NCI-H2107 treated with DMSO at 0.1 percent for 48 hours (cell line): Measurements from ENCODE around the gene METRN.
"Not testable (repeated sequence)": the region's sequence is repeated elsewhere in the genome, so short reads cannot be mapped to it uniquely, and the experiment has no call there.

Source experiments
- DNase-seq: peaks from one replicate; lab custom pipeline; 2025; ENCODE audit not compliant: unreplicated experiment; lab: John Stamatoyannopoulos, UW

METRN gene

DNA sequence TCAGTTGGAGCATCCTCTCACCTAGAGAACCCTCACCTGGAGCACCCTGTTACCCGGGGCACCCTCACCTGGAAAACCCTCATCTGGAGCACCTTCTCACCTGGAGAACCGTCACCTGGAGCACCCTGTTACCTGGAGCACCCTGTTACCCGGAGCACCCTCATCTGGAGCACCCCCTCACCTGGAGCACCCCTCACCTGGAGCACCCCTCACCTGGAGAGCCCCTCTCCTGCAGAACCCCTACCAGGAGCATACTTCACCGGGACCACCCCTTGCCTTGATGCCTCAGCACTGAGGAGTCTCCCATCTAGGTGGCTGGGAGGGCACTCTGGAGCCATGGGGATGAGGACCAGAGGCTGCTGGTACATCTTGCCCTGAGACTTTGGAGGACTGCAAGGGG lies 6.0 kb upstream of the METRN start:
- DNase-seq, result no peak

DNA sequence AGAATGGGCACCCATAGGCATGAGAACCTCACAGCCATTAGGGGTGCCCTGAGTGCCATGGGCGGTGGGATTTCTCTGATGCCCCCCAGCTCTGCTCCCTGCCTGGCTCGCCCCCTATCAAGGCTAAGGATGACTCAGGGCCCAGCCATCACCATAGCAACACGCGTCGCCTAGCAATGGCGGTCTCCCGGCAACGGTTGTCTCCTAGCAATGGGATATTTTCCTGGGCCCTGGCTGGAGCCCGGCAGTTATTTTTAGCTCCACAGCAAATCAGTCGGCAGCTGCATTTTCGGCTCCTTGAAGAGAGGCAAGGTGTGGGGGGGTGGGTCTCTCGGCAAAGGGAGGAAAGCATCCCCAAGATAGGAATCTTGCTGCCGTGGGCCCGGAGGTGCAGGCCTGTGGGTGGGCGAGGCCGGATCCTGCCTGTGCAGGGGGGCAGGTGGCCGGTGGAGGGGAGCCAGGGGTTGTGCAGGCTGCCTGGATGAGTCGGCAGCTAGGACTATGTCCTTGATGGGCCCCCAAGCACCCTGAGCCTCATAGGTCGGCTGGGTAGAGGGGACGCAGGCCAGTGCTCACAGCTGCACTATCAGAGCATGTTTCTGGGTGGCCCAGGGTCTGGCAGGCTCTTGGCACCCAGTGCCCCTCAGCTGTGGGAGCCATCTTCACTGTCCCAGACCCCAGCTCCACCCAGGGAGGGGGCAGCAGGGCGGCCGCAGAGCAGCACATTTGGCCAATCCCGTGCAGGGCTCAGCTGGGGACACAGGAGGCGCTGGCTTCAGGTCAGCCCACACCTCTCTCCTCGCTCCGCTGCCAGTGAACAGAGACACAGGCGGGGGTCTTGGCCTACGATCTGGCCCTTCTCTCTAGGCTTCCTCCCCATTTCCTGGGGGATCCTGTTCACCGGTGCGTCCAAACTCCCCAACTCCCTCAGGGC lies 5.1 kb upstream of the METRN start:
- peak; percentile 78 for DNase-seq

DNA sequence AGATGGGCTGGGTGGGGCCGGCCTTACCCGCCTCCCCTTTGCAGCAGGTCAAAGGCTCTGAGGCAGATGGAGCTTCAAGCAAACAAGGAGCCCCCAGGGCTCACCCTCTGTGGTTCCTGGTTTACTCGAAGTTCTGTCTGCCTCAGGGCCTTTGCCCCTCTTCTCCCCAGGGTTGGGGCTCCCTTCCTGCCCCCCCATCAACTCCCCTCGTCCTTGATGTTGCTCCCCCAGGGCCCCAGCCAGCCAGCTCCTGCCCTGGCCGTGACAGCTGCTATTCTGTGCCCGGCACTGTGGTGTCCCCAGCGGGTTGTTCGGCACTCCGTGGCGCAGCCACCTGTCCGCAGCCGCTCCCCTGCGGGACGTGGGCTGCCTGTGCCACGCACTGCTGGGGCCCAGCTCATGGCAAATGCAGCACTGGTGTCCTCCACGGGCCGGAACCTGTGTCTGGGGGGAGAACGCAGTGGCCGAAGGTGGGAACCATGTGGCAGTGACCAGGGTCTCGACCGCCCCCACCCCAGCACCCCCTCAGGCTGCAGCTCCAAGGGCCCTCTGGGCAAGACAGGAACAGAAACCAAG lies 4.3 kb upstream of the METRN start:
- no peak for DNase-seq

GRCh38 chr16:711084-711483 lies 3.8 kb upstream of the METRN start:
- DNase-seq, result no peak

DNA sequence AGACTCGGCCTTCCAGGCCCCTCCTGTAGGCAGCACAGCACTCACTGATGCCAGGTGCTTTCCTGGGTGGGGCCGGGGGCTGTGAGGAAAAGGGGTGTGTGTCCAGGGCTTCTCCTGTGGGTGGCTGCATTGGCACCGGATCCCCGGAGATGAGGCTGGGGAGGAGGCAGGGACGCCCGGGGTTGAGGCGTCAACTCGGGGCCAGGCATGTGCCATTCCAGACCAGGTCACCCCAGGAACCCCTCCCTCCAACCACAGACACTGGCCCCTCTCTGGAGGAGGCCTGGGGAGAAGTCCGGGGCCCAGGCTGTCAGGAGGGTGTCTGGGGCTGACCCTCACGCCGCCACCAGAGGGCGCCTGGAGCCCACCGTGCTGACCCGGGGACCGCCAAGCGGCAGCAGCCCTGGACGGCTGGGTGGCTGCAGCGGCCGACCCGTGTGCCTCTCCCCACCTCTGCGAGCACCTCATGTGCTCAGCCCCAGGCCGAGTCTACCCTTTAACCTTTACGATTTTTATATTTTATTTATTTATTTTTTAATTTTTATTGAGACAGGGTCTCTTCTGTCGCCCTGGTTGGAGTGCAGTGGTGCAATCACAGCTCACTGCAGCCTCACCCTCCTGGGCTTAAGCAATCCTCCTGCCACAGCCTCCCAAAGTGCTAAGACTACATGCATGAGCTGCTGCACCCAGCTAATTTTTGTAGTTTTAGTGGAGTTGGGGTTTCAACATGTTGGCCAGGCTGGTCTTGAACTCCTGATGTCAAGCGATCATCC lies 3.2 kb upstream of the METRN start:
- DNase-seq, result no peak

GRCh38 chr16:712740-713250 lies 2.1 kb upstream of the METRN start:
- DNase-seq, result not testable (repeated sequence)

DNA sequence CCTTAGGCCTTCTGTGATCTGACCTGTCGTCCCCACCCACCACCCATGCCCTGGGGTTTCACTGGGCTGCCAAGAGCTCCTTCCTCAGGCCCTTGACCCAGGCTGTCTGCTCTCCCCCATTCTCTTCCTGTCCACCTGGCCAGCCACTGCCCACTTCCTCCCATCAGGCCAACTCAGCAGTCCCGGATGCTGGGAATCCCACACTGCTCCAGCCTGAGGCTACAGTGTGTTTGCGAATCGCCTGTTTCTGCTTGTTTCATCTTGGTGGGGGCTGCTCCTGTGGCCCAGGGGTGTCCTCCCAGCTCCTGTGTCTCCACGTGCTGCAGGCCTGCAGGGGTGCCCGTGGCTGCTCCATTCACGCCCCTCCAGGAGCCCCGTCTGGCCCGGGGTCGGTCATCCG lies 839 bp upstream of the METRN start:
- no peak for DNase-seq

DNA sequence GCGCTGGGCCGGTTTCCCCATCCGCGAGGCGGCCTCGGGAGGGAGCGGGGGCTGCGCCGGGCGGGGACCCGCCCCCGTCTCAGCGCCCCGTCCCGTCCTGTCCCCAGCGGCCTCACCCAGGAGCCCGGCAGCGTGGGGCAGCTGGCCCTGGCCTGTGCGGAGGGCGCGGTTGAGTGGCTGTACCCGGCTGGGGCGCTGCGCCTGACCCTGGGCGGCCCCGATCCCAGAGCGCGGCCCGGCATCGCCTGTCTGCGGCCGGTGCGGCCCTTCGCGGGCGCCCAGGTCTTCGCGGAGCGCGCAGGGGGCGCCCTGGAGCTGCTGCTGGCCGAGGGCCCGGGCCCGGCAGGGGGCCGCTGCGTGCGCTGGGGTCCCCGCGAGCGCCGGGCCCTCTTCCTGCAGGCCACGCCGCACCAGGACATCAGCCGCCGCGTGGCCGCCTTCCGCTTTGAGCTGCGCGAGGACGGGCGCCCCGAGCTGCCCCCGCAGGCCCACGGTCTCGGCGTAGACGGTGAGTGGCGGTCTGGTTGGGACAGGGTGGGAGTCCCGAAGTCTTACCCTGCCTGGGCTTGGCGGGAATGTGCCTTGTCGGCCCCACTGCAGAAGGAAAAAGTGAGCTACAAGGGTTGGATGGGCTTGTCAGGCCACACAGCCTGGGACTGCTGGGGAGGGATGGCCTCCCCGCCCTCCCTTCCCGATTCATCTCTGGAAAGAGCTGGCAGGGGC lies 720 bp downstream of the METRN start:
- no peak for DNase-seq

DNA sequence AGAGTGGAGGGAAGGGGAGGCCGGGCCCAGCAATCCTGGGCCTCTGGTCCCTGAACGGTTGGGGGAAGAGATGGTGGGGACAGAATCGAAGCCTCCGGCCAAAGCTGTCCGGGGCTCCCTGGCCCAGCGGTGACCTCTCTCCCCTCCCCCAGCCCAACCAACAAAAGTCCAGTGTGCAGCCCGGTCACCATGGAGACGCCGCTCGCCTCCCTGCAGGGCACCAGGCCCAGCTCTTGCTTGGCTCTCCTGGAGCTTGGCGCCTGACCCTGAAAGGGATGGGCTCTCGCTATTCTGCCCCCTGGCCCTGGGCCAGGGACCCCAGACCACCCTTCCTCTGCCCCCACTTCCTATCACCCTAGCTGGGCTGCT lies 1.3 kb downstream of the METRN start:
- no peak for DNase-seq

DNA sequence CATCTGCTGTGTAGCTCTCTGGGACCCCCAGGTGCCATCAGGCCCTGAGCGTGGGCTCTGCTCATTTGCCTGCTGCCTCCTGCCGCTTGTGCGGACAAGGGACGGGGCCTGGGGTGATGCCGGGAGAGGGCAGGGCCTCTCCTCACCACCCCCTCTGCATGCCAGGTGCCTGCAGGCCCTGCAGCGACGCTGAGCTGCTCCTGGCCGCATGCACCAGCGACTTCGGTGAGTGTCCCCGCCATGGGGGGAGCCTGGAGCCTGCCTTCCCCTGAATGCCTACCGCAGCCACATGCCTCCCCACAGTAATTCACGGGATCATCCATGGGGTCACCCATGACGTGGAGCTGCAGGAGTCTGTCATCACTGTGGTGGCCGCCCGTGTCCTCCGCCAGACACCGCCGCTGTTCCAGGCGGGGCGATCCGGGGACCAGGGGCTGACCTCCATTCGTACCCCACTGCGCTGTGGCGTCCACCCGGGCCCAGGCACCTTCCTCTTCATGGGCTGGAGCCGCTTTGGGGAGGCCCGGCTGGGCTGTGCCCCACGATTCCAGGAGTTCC lies 1.9 kb downstream of the METRN start:
- DNase-seq, result no peak

DNA sequence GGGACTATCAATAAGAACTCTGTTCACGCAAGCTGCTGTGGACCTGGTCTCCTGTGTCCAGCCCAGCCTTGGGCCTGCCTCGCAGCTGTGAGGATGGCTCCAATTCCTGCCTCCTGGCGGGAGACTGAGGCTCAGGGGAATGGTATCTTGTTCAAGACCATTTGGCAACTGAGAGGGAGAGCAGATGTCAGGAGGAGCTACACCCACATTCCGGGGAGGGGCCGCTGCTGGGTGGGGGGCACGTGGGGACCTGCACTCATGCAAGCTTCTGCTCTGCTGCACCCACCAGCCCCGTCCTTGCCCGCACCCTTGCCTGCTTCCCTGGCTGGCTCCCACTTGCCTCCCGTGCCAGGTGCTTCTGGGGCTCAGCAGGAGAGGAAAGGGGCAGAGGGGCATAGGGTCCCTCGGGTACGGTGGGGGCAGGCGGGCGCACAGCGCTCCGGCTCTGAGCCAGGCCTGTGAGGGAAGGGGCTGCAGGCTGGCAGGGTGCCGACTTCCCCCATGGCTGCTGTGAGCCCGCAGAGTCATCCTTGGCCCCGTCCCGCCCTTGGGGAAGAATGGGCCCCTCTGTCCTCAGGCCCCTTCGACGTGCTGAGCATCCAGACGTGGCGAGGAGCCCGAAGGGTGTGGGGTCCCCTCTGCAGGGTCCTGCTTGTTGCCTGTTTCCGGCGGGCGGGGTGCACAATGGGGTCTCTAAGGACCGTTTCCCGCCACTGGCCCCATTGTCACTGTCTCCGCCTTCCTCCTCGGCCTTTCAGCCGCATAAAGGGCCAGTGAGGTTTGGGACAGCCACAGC lies 2.7 kb downstream of the METRN start:
- no peak for DNase-seq

- no peak for DNase-seq
Measured at GRCh38 chr16:718389-718788, 3.5 kb downstream of the METRN start.

- DNase-seq, result no peak
Measured at GRCh38 chr16:718922-719321, 4.0 kb downstream of the METRN start.

DNA sequence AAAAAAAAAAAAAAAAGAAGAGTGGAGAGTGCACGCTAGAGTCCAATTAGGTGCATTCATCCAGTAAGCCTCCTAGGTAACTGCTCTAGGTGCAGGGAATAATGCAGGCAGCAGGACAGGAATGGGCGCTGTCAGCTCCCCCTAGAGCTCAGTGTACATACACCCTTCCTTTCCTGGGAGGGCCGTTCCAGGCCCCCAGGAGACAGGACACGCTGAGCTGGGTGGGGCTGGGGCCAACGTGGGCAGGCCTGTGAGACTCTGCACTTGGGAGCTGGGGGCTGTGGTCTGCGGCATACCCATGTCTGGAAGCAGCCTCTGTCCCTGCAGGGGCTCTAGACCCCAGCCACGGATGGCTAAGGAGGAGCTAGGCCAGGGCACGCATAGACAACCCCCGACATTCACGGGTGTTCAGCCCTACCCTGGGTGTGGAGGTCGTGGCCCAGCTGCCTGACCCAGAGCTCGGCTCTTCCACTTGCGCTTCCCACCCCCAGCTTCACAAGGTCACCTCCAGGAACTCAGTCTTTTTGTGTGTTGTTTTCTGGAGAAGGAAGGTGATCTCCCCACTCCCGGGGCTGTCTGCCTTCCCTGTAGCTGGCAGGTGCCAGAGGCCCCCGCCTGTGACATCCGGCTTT lies 5.0 kb downstream of the METRN start:
- no peak for DNase-seq

- DNase-seq, result no peak
Measured at GRCh38 chr16:720447-720989, 5.6 kb downstream of the METRN start.

- DNase-seq, result no peak
Measured at GRCh38 chr16:720990-721764, 6.3 kb downstream of the METRN start, which contains the start of gene ANTKMT. Gene ANTKMT (plus strand): TSS chr16:721146. CDS start chr16:721275, 129 bp downstream.

DNA sequence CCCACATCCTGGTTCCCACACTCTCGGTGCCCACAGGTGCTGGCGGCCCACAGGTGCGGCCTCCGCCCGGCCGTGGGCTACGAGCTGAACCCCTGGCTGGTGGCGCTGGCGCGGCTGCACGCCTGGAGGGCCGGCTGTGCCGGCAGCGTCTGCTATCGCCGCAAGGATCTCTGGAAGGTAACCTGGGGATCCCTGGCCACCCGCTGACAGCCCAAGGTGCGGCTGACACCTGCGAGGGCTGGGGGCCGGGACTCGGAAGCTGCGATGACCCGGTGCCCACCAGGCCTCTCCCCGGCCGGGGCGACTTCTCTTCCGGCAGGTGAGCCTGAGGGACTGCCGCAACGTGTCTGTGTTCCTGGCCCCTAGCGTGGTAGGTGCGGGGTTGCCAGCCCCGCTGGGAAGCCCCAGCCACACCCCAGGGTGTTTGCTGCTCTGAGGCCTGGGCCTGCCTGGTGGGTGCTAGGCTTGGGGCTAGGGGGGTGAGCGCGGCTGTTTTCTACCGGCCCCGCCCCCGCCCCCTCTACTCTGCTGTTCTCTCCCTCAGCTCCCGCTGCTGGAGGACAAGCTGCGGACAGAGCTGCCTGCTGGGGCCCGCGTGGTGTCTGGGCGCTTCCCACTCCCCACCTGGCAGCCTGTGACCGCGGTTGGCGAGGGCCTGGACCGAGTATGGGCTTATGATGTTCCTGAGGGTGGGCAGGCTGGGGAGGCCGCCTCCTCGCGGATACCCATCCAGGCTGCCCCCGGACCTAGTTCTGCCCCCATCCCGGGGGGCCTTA lies 7.0 kb downstream of the METRN start:
- DNase-seq, result no peak
